Astrocyte (in vitro differentiated cells and primary cell): ENCODE measurements around the gene MYLK3. TPM values are rescaled to one million over a fixed set of nuclear protein-coding genes. Genes with fewer than 3 reads are reported as not detected.
"Not testable (repeated sequence)": the region's sequence is repeated elsewhere in the genome, so short reads cannot be mapped to it uniquely, and the experiment has no call there.

Experiments
- DNase-seq: peaks from one replicate; pipeline ENCODE4 v3.0.0-alpha.2; 2010; ENCODE audit warnings: low read depth
- FAIRE-seq: peaks from 2 replicates; lab custom pipeline; 2011; peaks lifted over from hg19 to GRCh38; lab: Jason Lieb, UNC
- H2AFZ ChIP-seq: 2 replicates; pipeline ENCODE4 v1.6.0; 2012; ENCODE audit warnings: low read depth, low read length, inconsistent platforms
- H3K27ac ChIP-seq: 2 replicates; pipeline ENCODE4 v1.5.1; 2011; ENCODE audit warnings: low read depth, low read length, inconsistent platforms
- H3K27me3 ChIP-seq: 2 replicates; pipeline ENCODE4 v1.6.0; 2011; ENCODE audit warnings: low read length, inconsistent platforms; ENCODE audit not compliant: insufficient read depth
- H3K36me3 ChIP-seq: 2 replicates; pipeline ENCODE4 v1.5.1; 2011; ENCODE audit warnings: low read length, inconsistent platforms; ENCODE audit not compliant: insufficient read depth
- H3K4me1 ChIP-seq: 2 replicates; pipeline ENCODE4 v1.5.1; 2011; ENCODE audit warnings: low read length, inconsistent platforms; ENCODE audit not compliant: insufficient read depth
- H3K4me2 ChIP-seq: 2 replicates; pipeline ENCODE4 v1.6.0; 2012; ENCODE audit warnings: low read length, inconsistent platforms
- H3K4me3 ChIP-seq: 2 replicates; pipeline ENCODE4 v1.5.1; 2011; ENCODE audit warnings: low read depth, mild to moderate bottlenecking, low read length, inconsistent platforms; ENCODE audit not compliant: insufficient read depth
- H3K79me2 ChIP-seq: 2 replicates; pipeline ENCODE4 v1.6.0; 2012; ENCODE audit warnings: mild to moderate bottlenecking, low read length, inconsistent platforms; ENCODE audit not compliant: insufficient read depth
- H3K9ac ChIP-seq: 2 replicates; pipeline ENCODE4 v1.6.0; 2012; ENCODE audit warnings: mild to moderate bottlenecking, low read length, inconsistent platforms
- H3K9me3 ChIP-seq: 2 replicates; pipeline ENCODE4 v1.5.1; 2012; ENCODE audit warnings: low read depth, mild to moderate bottlenecking, low read length, inconsistent platforms; ENCODE audit not compliant: insufficient read depth
- H4K20me1 ChIP-seq: 2 replicates; pipeline ENCODE4 v1.6.0; 2012; ENCODE audit warnings: low read length, inconsistent platforms; ENCODE audit not compliant: insufficient read depth
- H3K27ac Mint-ChIP-seq: one replicate; pipeline ENCODE4 v1.8.0; 2021; ENCODE audit warnings: mild to moderate bottlenecking, mixed read lengths; ENCODE audit not compliant: unreplicated experiment
- H3K27me3 Mint-ChIP-seq: one replicate; pipeline ENCODE4 v1.8.0; 2021; ENCODE audit warnings: low read depth, mixed read lengths; ENCODE audit not compliant: unreplicated experiment
- H3K36me3 Mint-ChIP-seq: one replicate; pipeline ENCODE4 v1.8.0; 2021; ENCODE audit warnings: low read depth, mixed read lengths; ENCODE audit not compliant: unreplicated experiment
- H3K4me1 Mint-ChIP-seq: one replicate; pipeline ENCODE4 v1.8.0; 2021; ENCODE audit warnings: low read depth, mixed read lengths; ENCODE audit not compliant: unreplicated experiment
- H3K4me3 Mint-ChIP-seq: one replicate; pipeline ENCODE4 v1.8.0; 2021; ENCODE audit warnings: mild to moderate bottlenecking, moderate library complexity, mixed read lengths; ENCODE audit not compliant: unreplicated experiment
- H3K9me3 Mint-ChIP-seq: one replicate; pipeline ENCODE4 v1.8.0; 2021; ENCODE audit warnings: mild to moderate bottlenecking, mixed read lengths; ENCODE audit not compliant: unreplicated experiment
- CTCF ChIP-seq: IDR thresholded peaks from 2 replicates; pipeline ENCODE4 v1.5.1; 2011; ENCODE audit warnings: low read depth, mild to moderate bottlenecking, inconsistent platforms, low read length, moderate library complexity; ENCODE audit not compliant: insufficient read depth
- EZH2 ChIP-seq: IDR thresholded peaks from 2 replicates; pipeline ENCODE4 v1.6.1; 2012; ENCODE audit warnings: mild to moderate bottlenecking, low read length, inconsistent platforms; ENCODE audit not compliant: insufficient read depth
- total RNA-seq: library from RNA; stranded (reverse); gene quantifications from 2 replicates; pipeline ENCODE4 v1.2.1, GENCODE V29; 2021

MYLK3 gene
- total RNA-seq, 1 donor from 2014 or later: 1.3 TPM

- no peak for TF ChIP-seq CTCF
- no peak for TF ChIP-seq EZH2
- Histone ChIP-seq H3K9me3 (no peaks in the 10 kb centered on the region), H4K20me1 (peaks cover 65% of the 10 kb centered on the region), H3K9ac (peak overlapping the region; percentile 99), H3K4me3 (peak overlapping the region; percentile 96), H3K27ac (peak overlapping the region; percentile 69), H3K4me1 (peaks cover 20% of the 10 kb centered on the region), H3K79me2 (peaks cover 88% of the 10 kb centered on the region), H3K4me2 (peak overlapping the region; percentile 96), H2AFZ (peak overlapping the region; percentile 100), H3K36me3 (no peaks in the 10 kb centered on the region), H3K27me3 (no peaks in the 10 kb centered on the region)
- peak; percentile 23 for DNase-seq
- no peak overlapping the region for H3K27ac Mint-ChIP-seq
- H3K27me3 Mint-ChIP-seq: no peaks in the 10 kb centered on the region
- H3K4me1 Mint-ChIP-seq: peaks cover 33% of the 10 kb centered on the region
- H3K9me3 Mint-ChIP-seq: no peaks in the 10 kb centered on the region
- no peak overlapping the region for H3K4me3 Mint-ChIP-seq
- no peaks in the 10 kb centered on the region for H3K36me3 Mint-ChIP-seq
- no peak for FAIRE-seq
These were observed 60.0 kb downstream of the MYLK3 start for GRCh38 chr16:46688101-46688653.

- DNase-seq (no peak), FAIRE-seq (no peak)
- H3K36me3 Mint-ChIP-seq: no peaks in the 10 kb centered on the region
- Histone ChIP-seq H3K27me3 (no peaks in the 10 kb centered on the region), H3K36me3 (no peaks in the 10 kb centered on the region), H3K27ac (no peak overlapping the region), H3K4me1 (peaks cover 20% of the 10 kb centered on the region), H4K20me1 (peaks cover 67% of the 10 kb centered on the region), H3K4me3 (peak overlapping the region; percentile 96), H3K4me2 (peak overlapping the region; percentile 96), H3K79me2 (peaks cover 90% of the 10 kb centered on the region), H2AFZ (no peak overlapping the region), H3K9ac (peak overlapping the region; percentile 99), H3K9me3 (no peaks in the 10 kb centered on the region)
- no peaks in the 10 kb centered on the region for H3K9me3 Mint-ChIP-seq
- peaks cover 37% of the 10 kb centered on the region for H3K4me1 Mint-ChIP-seq
- no peak overlapping the region for H3K27ac Mint-ChIP-seq
- no peak for TF ChIP-seq CTCF
- TF ChIP-seq EZH2: no peak
- H3K27me3 Mint-ChIP-seq: no peaks in the 10 kb centered on the region
- no peak overlapping the region for H3K4me3 Mint-ChIP-seq
These were observed 60.7 kb downstream of the MYLK3 start for GRCh38 chr16:46687486-46687885.

DNA sequence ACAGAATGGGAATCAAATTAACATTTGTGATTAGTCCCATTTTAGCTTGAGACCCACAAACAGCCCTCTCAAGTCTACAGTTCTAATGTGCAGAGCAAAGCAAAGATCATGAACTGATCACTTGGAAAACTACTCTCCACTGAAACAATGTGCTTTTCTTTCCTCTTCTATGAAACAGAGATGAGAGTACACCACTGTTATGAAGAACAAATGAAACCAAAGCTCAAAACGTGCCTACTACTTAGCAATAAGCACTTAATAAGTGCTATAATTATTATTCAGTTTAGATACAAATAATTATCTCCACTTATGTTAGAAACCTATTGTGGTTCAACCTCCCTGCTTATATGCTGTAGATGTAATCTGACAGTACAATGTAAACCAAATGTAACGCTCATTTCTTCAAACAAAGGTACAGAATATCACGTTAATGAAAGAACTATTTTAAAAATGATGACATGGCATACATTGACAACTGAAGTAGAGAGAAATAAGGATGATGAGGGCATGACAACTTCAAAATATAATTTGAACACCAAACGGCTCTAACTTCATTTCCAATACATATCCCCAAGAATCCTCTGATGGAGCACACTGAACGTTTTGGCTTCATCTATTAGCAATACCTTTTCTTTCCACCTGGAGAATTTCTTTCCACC, 61.2 kb downstream of the MYLK3 start:
- Mint-ChIP-seq H3K4me3 (peak overlapping the region; percentile 47), H3K9me3 (no peaks in the 10 kb centered on the region), H3K27me3 (no peaks in the 10 kb centered on the region), H3K4me1 (peaks cover 42% of the 10 kb centered on the region), H3K36me3 (no peaks in the 10 kb centered on the region), H3K27ac (no peak overlapping the region)
- H3K4me2 ChIP-seq: peak overlapping the region; percentile 96
- H4K20me1 ChIP-seq: peaks cover 67% of the 10 kb centered on the region
- H2AFZ ChIP-seq: no peak overlapping the region
- H3K79me2 ChIP-seq: peaks cover 89% of the 10 kb centered on the region
- FAIRE-seq (no peak), DNase-seq (no peak)
- H3K9me3 ChIP-seq: no peaks in the 10 kb centered on the region
- H3K36me3 ChIP-seq: no peaks in the 10 kb centered on the region
- no peak for TF ChIP-seq EZH2
- TF ChIP-seq CTCF: no peak
- no peak overlapping the region for H3K27ac ChIP-seq
- H3K4me3 ChIP-seq: peak overlapping the region; percentile 96
- H3K9ac ChIP-seq: peak overlapping the region; percentile 99
- peaks cover 20% of the 10 kb centered on the region for H3K4me1 ChIP-seq
- no peaks in the 10 kb centered on the region for H3K27me3 ChIP-seq

GRCh38 chr16:46681867-46682266, 66.3 kb downstream of the MYLK3 start:
- peaks cover 24% of the 10 kb centered on the region for H3K4me1 Mint-ChIP-seq
- H3K36me3 Mint-ChIP-seq, H3K9ac ChIP-seq, H3K27me3 Mint-ChIP-seq, H3K4me3 ChIP-seq, H3K9me3 ChIP-seq, H3K27ac Mint-ChIP-seq, H3K4me2 ChIP-seq, H3K27me3 ChIP-seq, H3K4me3 Mint-ChIP-seq, H3K4me1 ChIP-seq, FAIRE-seq, DNase-seq, H3K27ac ChIP-seq, H2AFZ ChIP-seq, H3K9me3 Mint-ChIP-seq: not testable (repeated sequence)
- Histone ChIP-seq H4K20me1 (peaks cover 31% of the 10 kb centered on the region), H3K36me3 (peaks cover 22% of the 10 kb centered on the region), H3K79me2 (peaks cover 56% of the 10 kb centered on the region)
